Panc1 (cell line): ENCODE data around the gene USP17L30.
"Not testable (repeated sequence)": the region's sequence is repeated elsewhere in the genome, so short reads cannot be mapped to it uniquely, and the experiment has no call there.

Source experiments
- POLR2AphosphoS5 ChIP-seq: IDR thresholded peaks from 2 replicates; pipeline ENCODE4 v1.6.1; 2012; ENCODE audit warnings: mild to moderate bottlenecking, low read depth, low read length, moderate library complexity
- TF ChIP-seq, protein P1 (sequence below): fragments of 450-650 bp; IDR thresholded peaks from 2 replicates; pipeline ENCODE4 v1.5.1; 2017; ENCODE audit warnings: mild to moderate bottlenecking
- TF ChIP-seq, protein P2 (sequence below), 2 experiments: IDR thresholded peaks; 2 replicates each; pipeline ENCODE4 v1.6.1; 2011 to 2012; ENCODE audit warnings: low read depth in 2 of 2, control low read depth in 1 of 2, low read length in 1 of 2, mild to moderate bottlenecking in 1 of 2, moderate library complexity in 1 of 2; ENCODE audit not compliant: insufficient read depth in 1 of 2

- TF ChIP-seq, protein P1, sequence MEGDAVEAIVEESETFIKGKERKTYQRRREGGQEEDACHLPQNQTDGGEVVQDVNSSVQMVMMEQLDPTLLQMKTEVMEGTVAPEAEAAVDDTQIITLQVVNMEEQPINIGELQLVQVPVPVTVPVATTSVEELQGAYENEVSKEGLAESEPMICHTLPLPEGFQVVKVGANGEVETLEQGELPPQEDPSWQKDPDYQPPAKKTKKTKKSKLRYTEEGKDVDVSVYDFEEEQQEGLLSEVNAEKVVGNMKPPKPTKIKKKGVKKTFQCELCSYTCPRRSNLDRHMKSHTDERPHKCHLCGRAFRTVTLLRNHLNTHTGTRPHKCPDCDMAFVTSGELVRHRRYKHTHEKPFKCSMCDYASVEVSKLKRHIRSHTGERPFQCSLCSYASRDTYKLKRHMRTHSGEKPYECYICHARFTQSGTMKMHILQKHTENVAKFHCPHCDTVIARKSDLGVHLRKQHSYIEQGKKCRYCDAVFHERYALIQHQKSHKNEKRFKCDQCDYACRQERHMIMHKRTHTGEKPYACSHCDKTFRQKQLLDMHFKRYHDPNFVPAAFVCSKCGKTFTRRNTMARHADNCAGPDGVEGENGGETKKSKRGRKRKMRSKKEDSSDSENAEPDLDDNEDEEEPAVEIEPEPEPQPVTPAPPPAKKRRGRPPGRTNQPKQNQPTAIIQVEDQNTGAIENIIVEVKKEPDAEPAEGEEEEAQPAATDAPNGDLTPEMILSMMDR: not testable (repeated sequence)
- TF ChIP-seq POLR2AphosphoS5: not testable (repeated sequence)
- TF ChIP-seq, protein P2, sequence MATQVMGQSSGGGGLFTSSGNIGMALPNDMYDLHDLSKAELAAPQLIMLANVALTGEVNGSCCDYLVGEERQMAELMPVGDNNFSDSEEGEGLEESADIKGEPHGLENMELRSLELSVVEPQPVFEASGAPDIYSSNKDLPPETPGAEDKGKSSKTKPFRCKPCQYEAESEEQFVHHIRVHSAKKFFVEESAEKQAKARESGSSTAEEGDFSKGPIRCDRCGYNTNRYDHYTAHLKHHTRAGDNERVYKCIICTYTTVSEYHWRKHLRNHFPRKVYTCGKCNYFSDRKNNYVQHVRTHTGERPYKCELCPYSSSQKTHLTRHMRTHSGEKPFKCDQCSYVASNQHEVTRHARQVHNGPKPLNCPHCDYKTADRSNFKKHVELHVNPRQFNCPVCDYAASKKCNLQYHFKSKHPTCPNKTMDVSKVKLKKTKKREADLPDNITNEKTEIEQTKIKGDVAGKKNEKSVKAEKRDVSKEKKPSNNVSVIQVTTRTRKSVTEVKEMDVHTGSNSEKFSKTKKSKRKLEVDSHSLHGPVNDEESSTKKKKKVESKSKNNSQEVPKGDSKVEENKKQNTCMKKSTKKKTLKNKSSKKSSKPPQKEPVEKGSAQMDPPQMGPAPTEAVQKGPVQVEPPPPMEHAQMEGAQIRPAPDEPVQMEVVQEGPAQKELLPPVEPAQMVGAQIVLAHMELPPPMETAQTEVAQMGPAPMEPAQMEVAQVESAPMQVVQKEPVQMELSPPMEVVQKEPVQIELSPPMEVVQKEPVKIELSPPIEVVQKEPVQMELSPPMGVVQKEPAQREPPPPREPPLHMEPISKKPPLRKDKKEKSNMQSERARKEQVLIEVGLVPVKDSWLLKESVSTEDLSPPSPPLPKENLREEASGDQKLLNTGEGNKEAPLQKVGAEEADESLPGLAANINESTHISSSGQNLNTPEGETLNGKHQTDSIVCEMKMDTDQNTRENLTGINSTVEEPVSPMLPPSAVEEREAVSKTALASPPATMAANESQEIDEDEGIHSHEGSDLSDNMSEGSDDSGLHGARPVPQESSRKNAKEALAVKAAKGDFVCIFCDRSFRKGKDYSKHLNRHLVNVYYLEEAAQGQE (IDR thresholded peaks at IDR 0.05; ENCODE audit: insufficient read depth in 1 of 2, low read depth in 2 of 2, low read length in 1 of 2): not testable (repeated sequence)
These were observed 19.1 kb upstream of the USP17L30 start, which contains the start of gene USP17L27 for GRCh38 chr4:9343848-9344247.
